HepG2 (cell line): ENCODE results near the gene MBOAT7. TPM values are rescaled to one million over a fixed set of nuclear protein-coding genes. Genes with fewer than 3 reads are reported as not detected.

Experiments used
- ARNT2 ChIP-seq: sonication (generic); formaldehyde crosslinking; IDR thresholded peaks from 2 replicates; pipeline ENCODE4 v1.8.0; 2022; ENCODE audit warnings: mild to moderate bottlenecking, low read depth, missing genetic modification reagents, moderate library complexity
- DNMT1 ChIP-seq: sonication (generic); formaldehyde crosslinking; IDR thresholded peaks from 2 replicates; pipeline ENCODE4 v1.5.1; 2020; ENCODE audit warnings: mild to moderate bottlenecking, missing genetic modification reagents
- ETV6 ChIP-seq: sonication (generic); formaldehyde crosslinking; conservative IDR thresholded peaks from 2 replicates; pipeline ENCODE4 v1.4.0; 2020; ENCODE audit warnings: missing genetic modification reagents
- FOXK2 ChIP-seq: fragments of 450-650 bp; IDR thresholded peaks from 2 replicates; pipeline ENCODE4 v1.6.1; 2016
- GABPB1 ChIP-seq: IDR thresholded peaks from 2 replicates; pipeline ENCODE4 v1.6.1; 2016; ENCODE audit warnings: mild to moderate bottlenecking, missing genetic modification reagents, moderate library complexity, missing compliant biosample characterization
- IRF2 ChIP-seq: IDR thresholded peaks from 2 replicates; pipeline ENCODE4 v1.6.1; 2018; ENCODE audit warnings: missing genetic modification reagents, missing compliant biosample characterization
- KAT8 ChIP-seq: IDR thresholded peaks from 2 replicates; pipeline ENCODE4 v1.6.1; 2016; ENCODE audit warnings: missing genetic modification reagents, missing compliant biosample characterization
- MEIS1 ChIP-seq: sonication (generic); formaldehyde crosslinking; IDR thresholded peaks from 2 replicates; pipeline ENCODE4 v1.9.0; 2021; ENCODE audit warnings: mild to moderate bottlenecking, missing genetic modification reagents, moderate library complexity, borderline replicate concordance
- NFYB ChIP-seq: sonication (generic); formaldehyde crosslinking; IDR thresholded peaks from 2 replicates; pipeline ENCODE4 v1.4.0; 2020; ENCODE audit warnings: missing genetic modification reagents
- NKX3-1 ChIP-seq: sonication (generic); formaldehyde crosslinking; IDR thresholded peaks from 2 replicates; pipeline ENCODE4 v1.5.0; 2020; ENCODE audit warnings: missing genetic modification reagents
- NR2C2 ChIP-seq: sonication (generic); formaldehyde crosslinking; IDR thresholded peaks from 2 replicates; pipeline ENCODE4 v1.4.0; 2020; ENCODE audit warnings: missing genetic modification reagents, mild to moderate bottlenecking, moderate library complexity, borderline replicate concordance
- POLR2A ChIP-seq, 2 experiments: IDR thresholded peaks; 2 replicates each; pipeline ENCODE4 v1.6.1; 2011; ENCODE audit warnings: low read depth in 2 of 2, low read length in 2 of 2, mild to moderate bottlenecking in 1 of 2, moderate library complexity in 1 of 2; ENCODE audit not compliant: insufficient read depth in 1 of 2
- POLR2G ChIP-seq: fragments of 200-400 bp; formaldehyde crosslinking; IDR thresholded peaks from 2 replicates; pipeline ENCODE4 v1.6.1; 2018; ENCODE audit warnings: mild to moderate bottlenecking, low read depth, low read length, moderate library complexity
- RBM22 ChIP-seq: fragments of 200-400 bp; formaldehyde crosslinking; optimal IDR thresholded peaks from 2 replicates; pipeline ENCODE3; 2017; ENCODE audit warnings: mild to moderate bottlenecking, low read length, moderate library complexity
- SMAD3 ChIP-seq: sonication (generic); formaldehyde crosslinking; IDR thresholded peaks from 2 replicates; pipeline ENCODE4 v1.4.0; 2020; ENCODE audit warnings: missing genetic modification reagents
- SP4 ChIP-seq: sonication (generic); formaldehyde crosslinking; IDR thresholded peaks from 2 replicates; pipeline ENCODE4 v1.8.1; 2023; ENCODE audit warnings: mild to moderate bottlenecking, missing genetic modification reagents
- TGIF2 ChIP-seq: IDR thresholded peaks from 2 replicates; pipeline ENCODE4 v1.6.1; 2016; ENCODE audit warnings: control low read depth, missing compliant biosample characterization
- ZNF205 ChIP-seq: IDR thresholded peaks from 2 replicates; pipeline ENCODE4 v1.6.1; 2018; ENCODE audit warnings: missing biosample characterization, missing genetic modification reagents
- ZNF772 ChIP-seq: sonication (generic); formaldehyde crosslinking; IDR thresholded peaks from 2 replicates; pipeline ENCODE4 v1.5.0; 2020; ENCODE audit warnings: mild to moderate bottlenecking, missing genetic modification reagents
- ZNF792 ChIP-seq: IDR thresholded peaks from 2 replicates; pipeline ENCODE4 v1.6.1; 2016
- ZSCAN29 ChIP-seq: sonication (generic); formaldehyde crosslinking; conservative IDR thresholded peaks from 2 replicates; pipeline ENCODE4 v1.4.0; 2020; ENCODE audit warnings: mild to moderate bottlenecking, missing genetic modification reagents
- polyA plus RNA-seq, 8 experiments: library from polyadenylated mRNA; depleted of rRNA in 3 of 8; stranded (reverse) in 7 of 8; unstranded in 1 of 8; fragments of >200 nt; fragmentation: Illumina TruSeq in 4 of 8; extraction: Trizol in 4 of 8; gene quantifications; 2 replicates each; pipeline versions ENCODE4 v1.2.1 to v1.2.3, GENCODE V29; 2011 to 2016; ENCODE audit warnings: low read depth in 4 of 8, missing spikeins in 1 of 8, mixed read lengths in 1 of 8; ENCODE audit not compliant: insufficient read depth in 1 of 8
- total RNA-seq, 5 experiments: library from RNA; depleted of rRNA; stranded (reverse); fragments of >200 nt; fragmentation: Illumina TruSeq; extraction: Trizol; gene quantifications; 2 replicates each; pipeline ENCODE4 v1.2.3, GENCODE V29; 2016; ENCODE audit warnings: low read depth in 1 of 5
- TF ChIP-seq, protein P1 (sequence below): sonication (generic); formaldehyde crosslinking; IDR thresholded peaks from 2 replicates; pipeline ENCODE4 v1.4.0; 2020; ENCODE audit warnings: mild to moderate bottlenecking, missing genetic modification reagents
- TF ChIP-seq, protein P2 (sequence below): sonication (generic); formaldehyde crosslinking; IDR thresholded peaks from 2 replicates; pipeline ENCODE4 v1.4.0; 2020; ENCODE audit warnings: missing genetic modification reagents
- TF ChIP-seq, protein P3 (sequence below): IDR thresholded peaks from 2 replicates; pipeline ENCODE4 v1.6.1; 2016; ENCODE audit warnings: missing compliant biosample characterization, missing genetic modification reagents, borderline replicate concordance
- TF ChIP-seq, protein P4 (sequence below): sonication (generic); formaldehyde crosslinking; IDR thresholded peaks from 2 replicates; pipeline ENCODE4 v1.8.1; 2023; ENCODE audit warnings: missing genetic modification reagents, inconsistent platforms, borderline replicate concordance

MBOAT7 gene
- total and polyA plus RNA-seq, 2 of the 13 experiments (the other 11 are each of a cell fraction or from before 2014, with no cell fraction given): 22.2 to 25.5 TPM

GRCh38 chr19:54136864-54137698, 52.3 kb downstream of the MBOAT7 start (continued):
- peak; percentile 80 for TF ChIP-seq POLR2G
- 0 out of 2 replicates have a peak, but pooled peaks have one; percentile 31 for TF ChIP-seq TGIF2 (CRISPR knock-in tag)
- peak; percentile 56; the same call in 1 of the 2 replicates for TF ChIP-seq FOXK2
- TF ChIP-seq RBM22: no peak
- 0 out of 2 replicates have a peak, but pooled peaks have one; percentile 6 for TF ChIP-seq DNMT1
- 0 out of 2 replicates have a peak, but pooled peaks have one; percentile 24 for TF ChIP-seq ZNF205 (CRISPR knock-in tag)
- peak; percentile 99 for TF ChIP-seq SP4 (CRISPR knock-in tag)
- peak; percentile 71; the same call in 1 of the 2 replicates for TF ChIP-seq MEIS1 (CRISPR knock-in tag)
- no peak for TF ChIP-seq ZSCAN29 (CRISPR knock-in tag)
- TF ChIP-seq, protein P1, sequence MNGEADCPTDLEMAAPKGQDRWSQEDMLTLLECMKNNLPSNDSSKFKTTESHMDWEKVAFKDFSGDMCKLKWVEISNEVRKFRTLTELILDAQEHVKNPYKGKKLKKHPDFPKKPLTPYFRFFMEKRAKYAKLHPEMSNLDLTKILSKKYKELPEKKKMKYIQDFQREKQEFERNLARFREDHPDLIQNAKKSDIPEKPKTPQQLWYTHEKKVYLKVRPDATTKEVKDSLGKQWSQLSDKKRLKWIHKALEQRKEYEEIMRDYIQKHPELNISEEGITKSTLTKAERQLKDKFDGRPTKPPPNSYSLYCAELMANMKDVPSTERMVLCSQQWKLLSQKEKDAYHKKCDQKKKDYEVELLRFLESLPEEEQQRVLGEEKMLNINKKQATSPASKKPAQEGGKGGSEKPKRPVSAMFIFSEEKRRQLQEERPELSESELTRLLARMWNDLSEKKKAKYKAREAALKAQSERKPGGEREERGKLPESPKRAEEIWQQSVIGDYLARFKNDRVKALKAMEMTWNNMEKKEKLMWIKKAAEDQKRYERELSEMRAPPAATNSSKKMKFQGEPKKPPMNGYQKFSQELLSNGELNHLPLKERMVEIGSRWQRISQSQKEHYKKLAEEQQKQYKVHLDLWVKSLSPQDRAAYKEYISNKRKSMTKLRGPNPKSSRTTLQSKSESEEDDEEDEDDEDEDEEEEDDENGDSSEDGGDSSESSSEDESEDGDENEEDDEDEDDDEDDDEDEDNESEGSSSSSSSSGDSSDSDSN: 0 out of 2 replicates have a peak, but pooled peaks have one; percentile 3
- TF ChIP-seq NFYB: peak; percentile 93
- TF ChIP-seq, protein P2, sequence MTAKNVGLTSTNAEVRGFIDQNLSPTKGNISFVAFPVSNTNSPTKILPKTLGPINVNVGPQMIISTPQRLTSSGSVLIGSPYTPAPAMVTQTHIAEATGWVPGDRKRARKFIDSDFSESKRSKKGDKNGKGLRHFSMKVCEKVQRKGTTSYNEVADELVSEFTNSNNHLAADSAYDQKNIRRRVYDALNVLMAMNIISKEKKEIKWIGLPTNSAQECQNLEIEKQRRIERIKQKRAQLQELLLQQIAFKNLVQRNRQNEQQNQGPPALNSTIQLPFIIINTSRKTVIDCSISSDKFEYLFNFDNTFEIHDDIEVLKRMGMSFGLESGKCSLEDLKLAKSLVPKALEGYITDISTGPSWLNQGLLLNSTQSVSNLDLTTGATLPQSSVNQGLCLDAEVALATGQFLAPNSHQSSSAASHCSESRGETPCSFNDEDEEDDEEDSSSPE (CRISPR knock-in tag): peak; percentile 75
- TF ChIP-seq KAT8 (CRISPR knock-in tag): peak; percentile 64; the same call in 1 of the 2 replicates
- no peak for TF ChIP-seq NKX3-1
- TF ChIP-seq ARNT2 (CRISPR knock-in tag): peak; percentile 48; the same call in 1 of the 2 replicates
- no peak for TF ChIP-seq NR2C2 (CRISPR knock-in tag)
- 0 out of 2 replicates have a peak, but pooled peaks have one; percentile 49 for TF ChIP-seq SMAD3 (CRISPR knock-in tag)
- TF ChIP-seq ZNF772 (CRISPR knock-in tag): 0 out of 2 replicates have a peak, but pooled peaks have one; percentile 9
- TF ChIP-seq ZNF792: peak; percentile 63; the same call in 1 of the 2 replicates
- TF ChIP-seq, protein P3, sequence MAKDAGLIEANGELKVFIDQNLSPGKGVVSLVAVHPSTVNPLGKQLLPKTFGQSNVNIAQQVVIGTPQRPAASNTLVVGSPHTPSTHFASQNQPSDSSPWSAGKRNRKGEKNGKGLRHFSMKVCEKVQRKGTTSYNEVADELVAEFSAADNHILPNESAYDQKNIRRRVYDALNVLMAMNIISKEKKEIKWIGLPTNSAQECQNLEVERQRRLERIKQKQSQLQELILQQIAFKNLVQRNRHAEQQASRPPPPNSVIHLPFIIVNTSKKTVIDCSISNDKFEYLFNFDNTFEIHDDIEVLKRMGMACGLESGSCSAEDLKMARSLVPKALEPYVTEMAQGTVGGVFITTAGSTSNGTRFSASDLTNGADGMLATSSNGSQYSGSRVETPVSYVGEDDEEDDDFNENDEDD (CRISPR knock-in tag): peak; percentile 41; the same call in 1 of the 2 replicates
- peak; percentile 93 to 96 for TF ChIP-seq POLR2A (IDR thresholded peaks at IDR 0.05; ENCODE audit: insufficient read depth in 1 of 2, low read depth in 2 of 2, low read length in 2 of 2)
- peak; percentile 62; the same call in 1 of the 2 replicates for TF ChIP-seq ETV6 (CRISPR knock-in tag)
- TF ChIP-seq IRF2: no peak; the same call in 1 of the 2 replicates
- TF ChIP-seq, protein P4, sequence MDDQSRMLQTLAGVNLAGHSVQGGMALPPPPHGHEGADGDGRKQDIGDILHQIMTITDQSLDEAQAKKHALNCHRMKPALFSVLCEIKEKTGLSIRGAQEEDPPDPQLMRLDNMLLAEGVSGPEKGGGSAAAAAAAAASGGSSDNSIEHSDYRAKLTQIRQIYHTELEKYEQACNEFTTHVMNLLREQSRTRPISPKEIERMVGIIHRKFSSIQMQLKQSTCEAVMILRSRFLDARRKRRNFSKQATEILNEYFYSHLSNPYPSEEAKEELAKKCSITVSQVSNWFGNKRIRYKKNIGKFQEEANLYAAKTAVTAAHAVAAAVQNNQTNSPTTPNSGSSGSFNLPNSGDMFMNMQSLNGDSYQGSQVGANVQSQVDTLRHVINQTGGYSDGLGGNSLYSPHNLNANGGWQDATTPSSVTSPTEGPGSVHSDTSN (CRISPR knock-in tag): peak; percentile 82; the same call in 1 of the 2 replicates
- peak; percentile 77; the same call in 1 of the 2 replicates for TF ChIP-seq GABPB1 (CRISPR knock-in tag)
